Measurements from ENCODE around the gene USP11. TPM values are rescaled to one million over a fixed set of nuclear protein-coding genes. Genes with fewer than 3 reads are reported as not detected.

Gene USP11
- total RNA-seq, 1 donor from 2014 or later, result 194 TPM

- H3K9me3 Mint-ChIP-seq (ENCODE audit: unreplicated experiment), result no peaks in the 10 kb centered on the region
- no peaks in the 10 kb centered on the region for H3K27me3 Mint-ChIP-seq (ENCODE audit: unreplicated experiment)
- no peak for TF ChIP-seq CTCF (IDR thresholded peaks at IDR 0.05)
- peaks cover 6% of the 10 kb centered on the region for H3K4me1 Mint-ChIP-seq (ENCODE audit: unreplicated experiment)
- no peak for DNase-seq (ENCODE audit: extremely low spot score, unreplicated experiment)
- H3K27ac Mint-ChIP-seq (ENCODE audit: unreplicated experiment), result no peak overlapping the region
- H3K4me3 Mint-ChIP-seq (ENCODE audit: unreplicated experiment), result no peak overlapping the region
- peaks cover 68% of the 10 kb centered on the region for H3K36me3 Mint-ChIP-seq (ENCODE audit: unreplicated experiment)
Observed at GRCh38 chrX:47204970-47205369, 27.8 kb upstream of the USP11 start.

- DNase-seq (ENCODE audit: extremely low spot score, unreplicated experiment), result no peak
- Mint-ChIP-seq H3K36me3 (ENCODE audit: unreplicated experiment) (peaks cover 68% of the 10 kb centered on the region), H3K4me3 (ENCODE audit: unreplicated experiment) (no peak overlapping the region), H3K27ac (ENCODE audit: unreplicated experiment) (peak overlapping the region; percentile 73), H3K4me1 (ENCODE audit: unreplicated experiment) (peaks cover 6% of the 10 kb centered on the region), H3K27me3 (ENCODE audit: unreplicated experiment) (no peaks in the 10 kb centered on the region), H3K9me3 (ENCODE audit: unreplicated experiment) (no peaks in the 10 kb centered on the region)
- TF ChIP-seq CTCF (IDR thresholded peaks at IDR 0.05), result no peak
Observed at GRCh38 chrX:47206316-47206715, 26.5 kb upstream of the USP11 start.

- Mint-ChIP-seq H3K4me3 (ENCODE audit: unreplicated experiment) (no peak overlapping the region), H3K36me3 (ENCODE audit: unreplicated experiment) (peaks cover 72% of the 10 kb centered on the region), H3K4me1 (ENCODE audit: unreplicated experiment) (peaks cover 6% of the 10 kb centered on the region), H3K9me3 (ENCODE audit: unreplicated experiment) (no peaks in the 10 kb centered on the region), H3K27me3 (ENCODE audit: unreplicated experiment) (no peaks in the 10 kb centered on the region), H3K27ac (ENCODE audit: unreplicated experiment) (no peak overlapping the region)
- TF ChIP-seq CTCF (IDR thresholded peaks at IDR 0.05), result no peak
- DNase-seq (ENCODE audit: extremely low spot score, unreplicated experiment), result no peak
Observed at GRCh38 chrX:47208108-47208507, 24.7 kb upstream of the USP11 start.

- Mint-ChIP-seq H3K27me3 (ENCODE audit: unreplicated experiment) (no peaks in the 10 kb centered on the region), H3K9me3 (ENCODE audit: unreplicated experiment) (no peaks in the 10 kb centered on the region), H3K36me3 (ENCODE audit: unreplicated experiment) (peaks cover 72% of the 10 kb centered on the region), H3K4me1 (ENCODE audit: unreplicated experiment) (peaks cover 6% of the 10 kb centered on the region), H3K27ac (ENCODE audit: unreplicated experiment) (peak overlapping the region; percentile 7), H3K4me3 (ENCODE audit: unreplicated experiment) (no peak overlapping the region)
- DNase-seq (ENCODE audit: extremely low spot score, unreplicated experiment), result no peak
- no peak for TF ChIP-seq CTCF (IDR thresholded peaks at IDR 0.05)
Observed at GRCh38 chrX:47209508-47210238, 23.1 kb upstream of the USP11 start.

- Mint-ChIP-seq H3K9me3 (ENCODE audit: unreplicated experiment) (no peaks in the 10 kb centered on the region), H3K4me1 (ENCODE audit: unreplicated experiment) (peaks cover 5% of the 10 kb centered on the region), H3K27me3 (ENCODE audit: unreplicated experiment) (no peaks in the 10 kb centered on the region), H3K36me3 (ENCODE audit: unreplicated experiment) (peaks cover 76% of the 10 kb centered on the region), H3K27ac (ENCODE audit: unreplicated experiment) (no peak overlapping the region), H3K4me3 (ENCODE audit: unreplicated experiment) (no peak overlapping the region)
- DNase-seq (ENCODE audit: extremely low spot score, unreplicated experiment), result no peak
- no peak for TF ChIP-seq CTCF (IDR thresholded peaks at IDR 0.05)
Observed at GRCh38 chrX:47210661-47211425, 22.0 kb upstream of the USP11 start.
